Right lobe of liver (tissue), 4 donors: ENCODE data around the gene ADCY5.
"Not testable (repeated sequence)": the region's sequence is repeated elsewhere in the genome, so short reads cannot be mapped to it uniquely, and the experiment has no call there.

Experiments
- POLR2A ChIP-seq: fragments of 450-650 bp; IDR thresholded peaks from one replicate; pipeline ENCODE4 v1.6.1; 2017; ENCODE audit warnings: antibody characterized with exemption, mild to moderate bottlenecking
- TF ChIP-seq, protein P1 (sequence below), 4 donors: fragments of 200-600 bp in 3 of 4; fragments of 450-650 bp in 1 of 4; IDR thresholded peaks; one replicate each; pipeline versions ENCODE4 v1.5.1 to v1.8.0; 2016 to 2022; ENCODE audit warnings: antibody characterized with exemption in 4 of 4, mild to moderate bottlenecking in 2 of 4
- donor health status: DM: no; HTN: no; CAD: no.
- donor health status: DM: no; HTN: no; CAD: no.
- donor health status: DM: no; HTN: yes; CAD: no.

DNA sequence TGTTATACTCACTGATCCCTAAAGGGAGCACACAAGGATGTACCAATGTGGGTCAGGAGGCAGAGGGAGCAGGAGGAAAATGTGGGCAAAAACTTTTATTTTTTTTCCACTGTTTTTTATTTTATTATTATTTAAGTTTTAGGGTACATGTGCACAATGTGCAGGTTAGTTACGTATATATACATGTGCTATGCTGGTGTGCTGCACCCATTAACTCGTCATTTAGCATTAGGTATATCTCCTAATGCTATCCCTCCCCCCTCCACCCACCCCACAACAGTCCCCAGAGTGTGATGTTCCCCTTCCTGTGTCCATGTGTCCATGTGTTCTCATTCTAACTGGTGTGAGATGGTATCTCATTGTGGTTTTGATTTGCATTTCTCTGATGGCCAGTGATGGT, 209.7 kb downstream of the ADCY5 start:
- TF ChIP-seq, protein P1, sequence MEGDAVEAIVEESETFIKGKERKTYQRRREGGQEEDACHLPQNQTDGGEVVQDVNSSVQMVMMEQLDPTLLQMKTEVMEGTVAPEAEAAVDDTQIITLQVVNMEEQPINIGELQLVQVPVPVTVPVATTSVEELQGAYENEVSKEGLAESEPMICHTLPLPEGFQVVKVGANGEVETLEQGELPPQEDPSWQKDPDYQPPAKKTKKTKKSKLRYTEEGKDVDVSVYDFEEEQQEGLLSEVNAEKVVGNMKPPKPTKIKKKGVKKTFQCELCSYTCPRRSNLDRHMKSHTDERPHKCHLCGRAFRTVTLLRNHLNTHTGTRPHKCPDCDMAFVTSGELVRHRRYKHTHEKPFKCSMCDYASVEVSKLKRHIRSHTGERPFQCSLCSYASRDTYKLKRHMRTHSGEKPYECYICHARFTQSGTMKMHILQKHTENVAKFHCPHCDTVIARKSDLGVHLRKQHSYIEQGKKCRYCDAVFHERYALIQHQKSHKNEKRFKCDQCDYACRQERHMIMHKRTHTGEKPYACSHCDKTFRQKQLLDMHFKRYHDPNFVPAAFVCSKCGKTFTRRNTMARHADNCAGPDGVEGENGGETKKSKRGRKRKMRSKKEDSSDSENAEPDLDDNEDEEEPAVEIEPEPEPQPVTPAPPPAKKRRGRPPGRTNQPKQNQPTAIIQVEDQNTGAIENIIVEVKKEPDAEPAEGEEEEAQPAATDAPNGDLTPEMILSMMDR (IDR thresholded peaks at IDR 0.05) = not testable (repeated sequence)
- TF ChIP-seq POLR2A = not testable (repeated sequence)
